Head of caudate nucleus (tissue), 42 donors: ENCODE data around the gene CCDC92.
A peak's percentile ranks its signal among the peaks of the same experiment; 100 is the strongest.

ENCODE experiments used
- DNase-seq, 42 donors: peaks; one replicate each; pipeline versions ENCODE4 v3.0.0 to v3.0.0-alpha.2; 2020 to 2021; ENCODE audit warnings: mixed read lengths in 7 of 42
- intact Hi-C: fragments of 100-400 bp; cut with DNase I; formaldehyde crosslinking; loops from one replicate; pipeline ENCODE4 v1.15.0; 2022

Gene CCDC92

GRCh38 chr12:123902821-123903220 lies 69.8 kb downstream of the CCDC92 start:
- DNase-seq: no peak
- intact Hi-C loops: loop anchor here (10.0 kb wide), 1 partner anchor 82 kb away; no protein-coding TSS in a partner anchor

- intact Hi-C loops: loop anchor here (10.0 kb wide), 1 partner anchor 84 kb away; no protein-coding TSS in a partner anchor
- DNase-seq: no peak
These were observed 71.7 kb downstream of the CCDC92 start for GRCh38 chr12:123900871-123901376.

GRCh38 chr12:123899368-123899767 lies 73.3 kb downstream of the CCDC92 start:
- intact Hi-C loops: no loop called here
- no peak for DNase-seq

GRCh38 chr12:123898673-123899072 lies 74.0 kb downstream of the CCDC92 start:
- intact Hi-C loops: no loop called here
- DNase-seq: no peak

- intact Hi-C loops: no loop called here
- DNase-seq: no peak
These were observed 75.4 kb downstream of the CCDC92 start for GRCh38 chr12:123897221-123897620.

GRCh38 chr12:123896767-123897166 lies 75.9 kb downstream of the CCDC92 start:
- no peak for DNase-seq
- intact Hi-C loops: no loop called here

- intact Hi-C loops: no loop called here
- peak in 3 of 42 donors; percentile 23 to 51 (median 29) for DNase-seq
These were observed 77.2 kb downstream of the CCDC92 start for GRCh38 chr12:123895451-123895850.

GRCh38 chr12:123894823-123895345 lies 77.7 kb downstream of the CCDC92 start:
- DNase-seq: no peak

GRCh38 chr12:123893276-123893675 lies 79.4 kb downstream of the CCDC92 start:
- no peak for DNase-seq
- intact Hi-C loops: no loop called here

More at GRCh38 chr12:123894823-123895345, 77.7 kb downstream of the CCDC92 start:
- intact Hi-C loops: no loop called here

GRCh38 chr12:123892853-123893252 lies 79.8 kb downstream of the CCDC92 start:
- no peak for DNase-seq
- intact Hi-C loops: no loop called here

- intact Hi-C loops: no loop called here
- no peak for DNase-seq
These were observed 80.5 kb downstream of the CCDC92 start for GRCh38 chr12:123892180-123892559.

- intact Hi-C loops: no loop called here
- peak in 1 of 42 donors; percentile 30 for DNase-seq
These were observed 81.0 kb downstream of the CCDC92 start for GRCh38 chr12:123891516-123892179.

- DNase-seq: peak in 1 of 42 donors; percentile 34
- intact Hi-C loops: no loop called here
These were observed 81.6 kb downstream of the CCDC92 start for GRCh38 chr12:123891011-123891410.

GRCh38 chr12:123890536-123890902 lies 82.1 kb downstream of the CCDC92 start:
- DNase-seq: no peak
- intact Hi-C loops: no loop called here

GRCh38 chr12:123889848-123890535 lies 82.6 kb downstream of the CCDC92 start:
- peak in 1 of 42 donors; percentile 15 for DNase-seq
- intact Hi-C loops: no loop called here

- peak in 1 of 42 donors; percentile 3 for DNase-seq
- intact Hi-C loops: no loop called here
These were observed 83.6 kb downstream of the CCDC92 start for GRCh38 chr12:123888989-123889388.

GRCh38 chr12:123886931-123887582 lies 85.6 kb downstream of the CCDC92 start:
- DNase-seq: peak in 2 of 42 donors; percentile 28 to 33
- intact Hi-C loops: no loop called here

GRCh38 chr12:123886258-123886657 lies 86.4 kb downstream of the CCDC92 start:
- DNase-seq: peak in 1 of 42 donors; percentile 22
- intact Hi-C loops: no loop called here
